Osteoblast (primary cell): ENCODE measurements around the gene DCLK1. TPM values are rescaled to one million over a fixed set of nuclear protein-coding genes. Genes with fewer than 3 reads are reported as not detected.

Experiments used
- DNase-seq: peaks from one replicate; pipeline ENCODE4 v3.0.0; 2011; ENCODE audit warnings: low spot score, mixed read lengths; ENCODE audit not compliant: insufficient read length; ENCODE audit errors: missing footprints
- H2AFZ ChIP-seq: 2 replicates; pipeline ENCODE4 v1.6.0; 2011; ENCODE audit warnings: mild to moderate bottlenecking, low read length
- H3K27ac ChIP-seq: 2 replicates; pipeline ENCODE4 v1.5.1; 2011; ENCODE audit warnings: mild to moderate bottlenecking, low read depth, low read length, moderate library complexity
- H3K27me3 ChIP-seq: 2 replicates; pipeline ENCODE4 v1.6.0; 2012; ENCODE audit warnings: mild to moderate bottlenecking, control low read depth, inconsistent platforms, low read length, moderate library complexity; ENCODE audit not compliant: insufficient read depth
- H3K36me3 ChIP-seq: 2 replicates; pipeline ENCODE4 v1.5.1; 2011; ENCODE audit warnings: mild to moderate bottlenecking, low read length, control low read depth, moderate library complexity; ENCODE audit not compliant: insufficient read depth
- H3K4me1 ChIP-seq: 2 replicates; pipeline ENCODE4 v1.5.1; 2011; ENCODE audit warnings: mild to moderate bottlenecking, low read length, control low read depth, moderate library complexity; ENCODE audit not compliant: insufficient read depth
- H3K4me2 ChIP-seq: 2 replicates; pipeline ENCODE4 v1.6.0; 2011; ENCODE audit warnings: mild to moderate bottlenecking, low read length; ENCODE audit not compliant: insufficient read depth
- H3K4me3 ChIP-seq: fragments of 200-600 bp; sonication (generic); 3 replicates; pipeline ENCODE4 v1.5.1; 2012; ENCODE audit warnings: mild to moderate bottlenecking, low read length, inconsistent platforms; ENCODE audit not compliant: insufficient read depth
- H3K79me2 ChIP-seq: 2 replicates; pipeline ENCODE4 v1.6.0; 2012; ENCODE audit warnings: mild to moderate bottlenecking, low read length, control low read depth, inconsistent platforms; ENCODE audit not compliant: insufficient read depth
- H3K9me3 ChIP-seq: 2 replicates; pipeline ENCODE4 v1.5.1; 2011; ENCODE audit warnings: low read depth, low read length, control low read depth
- H4K20me1 ChIP-seq: 2 replicates; pipeline ENCODE4 v1.6.0; 2012; ENCODE audit warnings: mild to moderate bottlenecking, low read length, control low read depth; ENCODE audit not compliant: insufficient read depth
- CTCF ChIP-seq: IDR thresholded peaks from 2 replicates; pipeline ENCODE4 v1.5.1; 2011; ENCODE audit warnings: mild to moderate bottlenecking, low read depth, low read length, moderate library complexity; ENCODE audit errors: extremely low read depth
- total RNA-seq: library from RNA; depleted of rRNA; stranded (reverse); fragments of >200 nt; gene quantifications from 2 replicates; pipeline ENCODE4 v1.2.3, GENCODE V29; 2012

Gene DCLK1
- total RNA-seq, 1 donor, result 132 TPM

- Histone ChIP-seq H3K9me3 (no peaks in the 10 kb centered on the region), H3K79me2 (no peaks in the 10 kb centered on the region), H3K27me3 (no peaks in the 10 kb centered on the region), H3K4me1 (no peaks in the 10 kb centered on the region), H3K4me2 (no peak overlapping the region), H4K20me1 (no peaks in the 10 kb centered on the region), H3K36me3 (no peaks in the 10 kb centered on the region), H3K4me3 (no peak overlapping the region), H2AFZ (no peak overlapping the region), H3K27ac (no peak overlapping the region)
- no peak for DNase-seq
- no peak for TF ChIP-seq CTCF
These were observed 387.0 kb downstream of the DCLK1 start for GRCh38 chr13:35744144-35744543.

- no peaks in the 10 kb centered on the region for H4K20me1 ChIP-seq
- H3K36me3 ChIP-seq, result no peaks in the 10 kb centered on the region
- TF ChIP-seq CTCF, result no peak
- H3K27me3 ChIP-seq, result no peaks in the 10 kb centered on the region
- no peaks in the 10 kb centered on the region for H3K4me1 ChIP-seq
- H3K4me2 ChIP-seq, result no peak overlapping the region
- H2AFZ ChIP-seq, result no peak overlapping the region
- H3K9me3 ChIP-seq, result no peaks in the 10 kb centered on the region
- H3K27ac ChIP-seq, result no peak overlapping the region
- no peak overlapping the region for H3K4me3 ChIP-seq
- no peaks in the 10 kb centered on the region for H3K79me2 ChIP-seq
- DNase-seq, result no peak
These were observed 388.0 kb downstream of the DCLK1 start for GRCh38 chr13:35743165-35743564.

GRCh38 chr13:35741657-35742056 lies 389.5 kb downstream of the DCLK1 start:
- TF ChIP-seq CTCF, result no peak
- Histone ChIP-seq H3K27me3 (no peaks in the 10 kb centered on the region), H3K4me2 (no peak overlapping the region), H3K9me3 (no peaks in the 10 kb centered on the region), H3K79me2 (no peaks in the 10 kb centered on the region), H3K27ac (no peak overlapping the region), H3K4me3 (no peak overlapping the region), H3K36me3 (no peaks in the 10 kb centered on the region), H4K20me1 (no peaks in the 10 kb centered on the region), H2AFZ (no peak overlapping the region), H3K4me1 (no peaks in the 10 kb centered on the region)
- no peak for DNase-seq

GRCh38 chr13:35736876-35737275 lies 394.3 kb downstream of the DCLK1 start:
- no peak overlapping the region for H2AFZ ChIP-seq

More at GRCh38 chr13:35736876-35737275, 394.3 kb downstream of the DCLK1 start:
- no peaks in the 10 kb centered on the region for H3K79me2 ChIP-seq
- TF ChIP-seq CTCF, result no peak
- no peak for DNase-seq
- no peaks in the 10 kb centered on the region for H3K36me3 ChIP-seq
- no peak overlapping the region for H3K4me2 ChIP-seq
- H3K27me3 ChIP-seq, result no peaks in the 10 kb centered on the region
- H4K20me1 ChIP-seq, result no peaks in the 10 kb centered on the region
- H3K4me1 ChIP-seq, result no peaks in the 10 kb centered on the region
- no peaks in the 10 kb centered on the region for H3K9me3 ChIP-seq
- H3K4me3 ChIP-seq, result no peak overlapping the region
- H3K27ac ChIP-seq, result no peak overlapping the region
